ENCODE data around the gene HORMAD2. TPM values are rescaled to one million over a fixed set of nuclear protein-coding genes. Genes with fewer than 3 reads are reported as not detected.

Gene HORMAD2
- total and polyA plus RNA-seq, 2 donors (not counting 1 experiment from before 2014, with no cell fraction given): not detected

DNA sequence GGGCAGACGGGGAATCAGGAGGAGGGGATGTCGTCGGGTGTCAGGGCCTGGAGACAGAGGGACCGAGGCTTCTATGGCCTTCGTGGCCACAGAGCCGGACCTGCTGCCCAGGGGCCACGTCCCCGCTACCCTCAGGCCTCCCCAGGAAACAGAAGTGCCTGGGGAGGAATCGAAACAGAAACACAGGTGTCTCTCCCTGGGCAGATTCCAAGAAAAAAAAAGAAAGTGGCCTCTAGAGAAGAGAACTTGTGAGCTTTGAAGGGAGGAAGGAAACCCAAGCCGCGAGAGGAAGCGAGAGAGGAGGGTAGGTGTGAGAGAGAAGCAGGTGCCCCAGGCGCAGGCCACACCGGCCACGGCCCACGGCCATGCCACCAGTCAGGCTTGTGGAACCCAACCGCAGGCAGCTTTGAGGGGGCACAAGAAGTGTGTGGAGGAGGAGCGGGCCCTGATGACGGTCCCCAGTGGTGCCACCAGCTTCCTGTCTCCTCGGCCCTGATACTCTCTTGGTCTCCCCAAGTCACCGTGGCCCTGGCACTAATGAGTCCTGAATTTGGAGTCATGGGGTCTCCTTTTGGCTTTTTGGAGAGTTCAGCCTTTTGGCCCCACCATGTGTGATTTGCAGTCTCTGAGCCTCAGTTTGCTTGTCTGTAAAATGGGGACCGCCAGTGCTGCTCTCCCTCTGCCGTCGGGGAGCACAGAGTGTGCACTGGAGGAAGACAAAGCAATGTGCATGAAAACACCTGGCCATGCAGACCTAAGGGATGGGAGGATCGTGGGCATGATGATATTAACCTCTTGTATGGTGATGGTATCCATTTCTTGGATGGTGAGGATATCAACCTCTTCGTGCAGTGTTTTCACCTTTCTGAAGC lies 141.1 kb downstream of the HORMAD2 start:
- Mint-ChIP-seq H3K9me3 (ENCODE audit: insufficient read depth) (no peaks in the 10 kb centered on the region), H3K27me3 (peaks cover 13% of the 10 kb centered on the region), H3K4me3 (peak overlapping the region; percentile 24), H3K27ac (no peak overlapping the region), H3K4me1 (peaks cover 21% of the 10 kb centered on the region)
- CTCF ChIA-PET: no interaction called here
- Histone ChIP-seq H3K36me3 (replicated peaks in 1 of 2; ENCODE audit: control extremely low read depth in 1 of 2, control insufficient read depth in 1 of 2, extremely low read depth in 1 of 2, insufficient read depth in 2 of 2, low read length in 1 of 2) (no peaks in the 10 kb centered on the region), H3K4me1 (ENCODE audit: control insufficient read depth in 2 of 2, insufficient read depth in 2 of 2, low read length in 2 of 2) (peaks cover 26 to 42% of the 10 kb centered on the region in 2 donors), H3K4me2 (replicated peaks; ENCODE audit: low read depth, low read length, poor library complexity, severe bottlenecking) (peak overlapping the region; percentile 58), H3K4me3 (ENCODE audit: control extremely low read depth in 1 of 5, extremely low read depth in 1 of 5, insufficient read depth in 1 of 5, low read depth in 2 of 5, low read length in 4 of 5) (peak overlapping the region in 1 of 5 experiments; percentile 19), H3K27me3 (replicated peaks in 1 of 4; ENCODE audit: control extremely low read depth in 1 of 4, control insufficient read depth in 3 of 4, insufficient read depth in 4 of 4, low read length in 3 of 4) (no peaks in the 10 kb centered on the region), H3K27ac (ENCODE audit: low read length in 2 of 2) (peak overlapping the region; percentile 34 to 41), H3K9me3 (ENCODE audit: control extremely low read depth in 1 of 3, control insufficient read depth in 2 of 3, insufficient read depth in 1 of 3, low read length in 2 of 3) (peaks cover 0 to 4% (median 0%) of the 10 kb centered on the region in 3 donors), H4K20me1 (ENCODE audit: control insufficient read depth, insufficient read depth, low read length, poor library complexity, severe bottlenecking) (no peaks in the 10 kb centered on the region), H3K79me2 (ENCODE audit: control insufficient read depth, insufficient read depth, low read length) (no peaks in the 10 kb centered on the region), H2AFZ (ENCODE audit: insufficient read depth, low read depth, low read length, poor library complexity, severe bottlenecking) (peak overlapping the region; percentile 44), H3K9ac (ENCODE audit: low read length) (peak overlapping the region; percentile 19)
- ATAC-seq (ENCODE audit: low read depth) (peak; percentile 39), DNase-seq (peak; percentile 63)
- POLR2A ChIA-PET: no interaction called here
- intact Hi-C loops (cut with micrococcal nuclease): no loop called here
- no peak for TF ChIP-seq EZH2 (IDR thresholded peaks at IDR 0.05; ENCODE audit: borderline replicate concordance, insufficient read depth, low read depth, low read length, poor library complexity, severe bottlenecking)
- TF ChIP-seq, protein P1, sequence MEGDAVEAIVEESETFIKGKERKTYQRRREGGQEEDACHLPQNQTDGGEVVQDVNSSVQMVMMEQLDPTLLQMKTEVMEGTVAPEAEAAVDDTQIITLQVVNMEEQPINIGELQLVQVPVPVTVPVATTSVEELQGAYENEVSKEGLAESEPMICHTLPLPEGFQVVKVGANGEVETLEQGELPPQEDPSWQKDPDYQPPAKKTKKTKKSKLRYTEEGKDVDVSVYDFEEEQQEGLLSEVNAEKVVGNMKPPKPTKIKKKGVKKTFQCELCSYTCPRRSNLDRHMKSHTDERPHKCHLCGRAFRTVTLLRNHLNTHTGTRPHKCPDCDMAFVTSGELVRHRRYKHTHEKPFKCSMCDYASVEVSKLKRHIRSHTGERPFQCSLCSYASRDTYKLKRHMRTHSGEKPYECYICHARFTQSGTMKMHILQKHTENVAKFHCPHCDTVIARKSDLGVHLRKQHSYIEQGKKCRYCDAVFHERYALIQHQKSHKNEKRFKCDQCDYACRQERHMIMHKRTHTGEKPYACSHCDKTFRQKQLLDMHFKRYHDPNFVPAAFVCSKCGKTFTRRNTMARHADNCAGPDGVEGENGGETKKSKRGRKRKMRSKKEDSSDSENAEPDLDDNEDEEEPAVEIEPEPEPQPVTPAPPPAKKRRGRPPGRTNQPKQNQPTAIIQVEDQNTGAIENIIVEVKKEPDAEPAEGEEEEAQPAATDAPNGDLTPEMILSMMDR (IDR thresholded peaks at IDR 0.05): no peak
- WGBS (ENCODE audit: insufficient coverage): 7% methylated on average over 22 of the region's 26 CpGs

DNA sequence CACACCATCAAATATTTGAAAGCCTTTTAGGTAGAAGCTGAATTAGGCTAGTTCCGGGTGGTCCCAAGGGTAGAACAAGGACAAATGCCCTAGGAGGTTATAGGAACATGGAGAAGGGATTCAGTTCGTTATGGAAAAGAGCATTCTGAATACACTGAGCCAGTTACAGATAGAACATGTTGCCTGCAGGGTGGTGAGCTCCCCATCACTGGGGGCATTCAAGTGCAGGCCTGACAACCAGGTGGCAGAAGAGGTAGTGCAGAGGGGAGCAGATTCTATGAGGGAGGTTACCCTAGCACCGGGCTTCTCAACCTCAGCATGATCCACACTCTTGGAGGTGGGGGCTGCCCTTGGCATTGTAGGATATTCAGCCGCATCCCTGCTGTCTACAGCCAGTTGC lies 142.1 kb downstream of the HORMAD2 start:
- Histone ChIP-seq H3K79me2 (ENCODE audit: control insufficient read depth, insufficient read depth, low read length) (no peaks in the 10 kb centered on the region), H3K4me2 (replicated peaks; ENCODE audit: low read depth, low read length, poor library complexity, severe bottlenecking) (no peak overlapping the region), H2AFZ (ENCODE audit: insufficient read depth, low read depth, low read length, poor library complexity, severe bottlenecking) (no peak overlapping the region), H3K4me3 (ENCODE audit: control extremely low read depth in 1 of 5, extremely low read depth in 1 of 5, insufficient read depth in 1 of 5, low read depth in 2 of 5, low read length in 4 of 5) (no peak overlapping the region), H3K36me3 (replicated peaks in 1 of 2; ENCODE audit: control extremely low read depth in 1 of 2, control insufficient read depth in 1 of 2, extremely low read depth in 1 of 2, insufficient read depth in 2 of 2, low read length in 1 of 2) (no peaks in the 10 kb centered on the region), H3K9ac (ENCODE audit: low read length) (no peak overlapping the region), H3K9me3 (ENCODE audit: control extremely low read depth in 1 of 3, control insufficient read depth in 2 of 3, insufficient read depth in 1 of 3, low read length in 2 of 3) (peaks cover 0 to 4% (median 0%) of the 10 kb centered on the region in 3 donors), H4K20me1 (ENCODE audit: control insufficient read depth, insufficient read depth, low read length, poor library complexity, severe bottlenecking) (no peaks in the 10 kb centered on the region), H3K27me3 (replicated peaks in 1 of 4; ENCODE audit: control extremely low read depth in 1 of 4, control insufficient read depth in 3 of 4, insufficient read depth in 4 of 4, low read length in 3 of 4) (no peaks in the 10 kb centered on the region), H3K4me1 (ENCODE audit: control insufficient read depth in 2 of 2, insufficient read depth in 2 of 2, low read length in 2 of 2) (peaks cover 26 to 42% of the 10 kb centered on the region in 2 donors), H3K27ac (ENCODE audit: low read length in 2 of 2) (no peak overlapping the region)
- H3K9me3 Mint-ChIP-seq (ENCODE audit: insufficient read depth): no peaks in the 10 kb centered on the region
- H3K27me3 Mint-ChIP-seq: peaks cover 13% of the 10 kb centered on the region
- H3K4me1 Mint-ChIP-seq: peaks cover 21% of the 10 kb centered on the region
- H3K27ac Mint-ChIP-seq: no peak overlapping the region
- no peak overlapping the region for H3K4me3 Mint-ChIP-seq
- ChIA-PET POLR2A (no interaction called here), CTCF (no interaction called here)
- 80% methylated on average over 4 of the region's 4 CpGs for WGBS (ENCODE audit: insufficient coverage)
- no peak for TF ChIP-seq EZH2 (IDR thresholded peaks at IDR 0.05; ENCODE audit: borderline replicate concordance, insufficient read depth, low read depth, low read length, poor library complexity, severe bottlenecking)
- TF ChIP-seq, protein P1 (IDR thresholded peaks at IDR 0.05): no peak
- ATAC-seq (ENCODE audit: low read depth) (no peak), DNase-seq (no peak)
- intact Hi-C loops (cut with micrococcal nuclease): no loop called here

All from B cell (primary cell).